Endothelial cell of umbilical vein (primary cell): ENCODE data around the gene FAM20B. TPM values are rescaled to one million over a fixed set of nuclear protein-coding genes. Genes with fewer than 3 reads are reported as not detected.

Experiments used
- BruUV-seq: library from RNA; stranded (reverse); fragments of 400-500 nt; replicated peaks from 2 replicates; lab custom pipeline; 2021; lab: Mats Ljungman, UMichigan
- CTCF ChIA-PET: fragments of 300-600, 350-600 bp; sonication (Branson Sonifier 250); formaldehyde crosslinking; loops from one replicate; lab custom pipeline; 2021; ENCODE audit warnings: antibody characterized with exemption, inconsistent platforms; lab: Charles Lee
- POLR2A ChIA-PET: fragments of 300-600, 350-600 bp; sonication (Branson Sonifier 250); formaldehyde crosslinking; loops from one replicate; lab custom pipeline; 2021; ENCODE audit warnings: antibody characterized with exemption, inconsistent platforms; lab: Charles Lee
- DNase-seq: peaks from one replicate; pipeline ENCODE4 v3.0.0-alpha.2; 2011; ENCODE audit warnings: low read depth, low spot score
- FAIRE-seq: peaks from 2 replicates; lab custom pipeline; 2011; peaks lifted over from hg19 to GRCh38; lab: Jason Lieb, UNC
- H2AFZ ChIP-seq: 2 replicates; pipeline ENCODE4 v1.6.0; 2012; ENCODE audit warnings: low read depth, low read length, control low read depth, inconsistent platforms
- H3K27ac ChIP-seq: 2 replicates; pipeline ENCODE4 v1.5.1; 2011; ENCODE audit warnings: low read depth, mild to moderate bottlenecking, control low read depth, low read length, moderate library complexity; ENCODE audit not compliant: insufficient read depth
- H3K27me3 ChIP-seq, 2 experiments: 2 replicates each; pipeline versions ENCODE4 v1.6.0 to v1.6.1; 2011; ENCODE audit warnings: low read length in 2 of 2, mixed read lengths in 1 of 2; ENCODE audit not compliant: control insufficient read depth in 2 of 2, insufficient read depth in 2 of 2
- H3K36me3 ChIP-seq, 2 experiments: 2 replicates in 1 of 2; 3 replicates in 1 of 2; pipeline ENCODE4 v1.5.1; 2011; ENCODE audit warnings: low read length in 2 of 2, mild to moderate bottlenecking in 1 of 2, moderate library complexity in 1 of 2; ENCODE audit not compliant: control insufficient read depth in 2 of 2, insufficient read depth in 2 of 2; ENCODE audit errors: extremely low read depth in 1 of 2
- H3K4me1 ChIP-seq: 3 replicates; pipeline ENCODE4 v1.5.1; 2011; ENCODE audit warnings: mild to moderate bottlenecking, low read length; ENCODE audit not compliant: control insufficient read depth, insufficient read depth; ENCODE audit errors: extremely low read depth
- H3K4me2 ChIP-seq: 2 replicates; pipeline ENCODE4 v1.6.1; 2011; ENCODE audit warnings: low read length, control low read depth, mixed read lengths; ENCODE audit not compliant: insufficient read depth
- H3K4me3 ChIP-seq, 3 experiments: fragments of 200-600 bp in 1 of 3; sonication (generic), shearing (Covaris generic) in 1 of 3; replicated peaks in 1 of 3; 2 replicates each; pipeline ENCODE4 v1.5.1; 2011 to 2016; ENCODE audit warnings: control low read depth in 3 of 3, low read length in 3 of 3, mild to moderate bottlenecking in 2 of 3, inconsistent platforms in 1 of 3, low read depth in 1 of 3, moderate library complexity in 1 of 3; ENCODE audit not compliant: insufficient read depth in 1 of 3
- H3K79me2 ChIP-seq: 2 replicates; pipeline ENCODE4 v1.6.0; 2012; ENCODE audit warnings: low read length, inconsistent platforms; ENCODE audit not compliant: control insufficient read depth, insufficient read depth
- H3K9ac ChIP-seq: replicated peaks from 2 replicates; pipeline ENCODE3; 2011; ENCODE audit warnings: low read length, control low read depth; ENCODE audit not compliant: insufficient read depth; ENCODE audit errors: extremely low read depth
- H3K9me1 ChIP-seq: replicated peaks from 3 replicates; pipeline ENCODE4 v1.6.0; 2011; ENCODE audit warnings: mild to moderate bottlenecking, low read length; ENCODE audit not compliant: control insufficient read depth, insufficient read depth; ENCODE audit errors: extremely low read depth
- H3K9me3 ChIP-seq: replicated peaks from 2 replicates; pipeline ENCODE4 v1.5.1; 2012; ENCODE audit warnings: low read length, inconsistent platforms; ENCODE audit not compliant: control insufficient read depth, insufficient read depth
- H4K20me1 ChIP-seq: replicated peaks from 2 replicates; pipeline ENCODE3; 2011; ENCODE audit warnings: mild to moderate bottlenecking, low read length; ENCODE audit not compliant: control insufficient read depth, insufficient read depth; ENCODE audit errors: extremely low read depth
- CTCF ChIP-seq, 2 donors: IDR thresholded peaks; 1 replicate in 1 of 2; 2 replicates in 1 of 2; pipeline ENCODE4 v1.5.1; 2011; ENCODE audit warnings: low read length in 2 of 2, mild to moderate bottlenecking in 2 of 2, moderate library complexity in 2 of 2, control low read depth in 1 of 2, inconsistent platforms in 1 of 2, low read depth in 1 of 2; ENCODE audit not compliant: insufficient read depth in 1 of 2; ENCODE audit errors: extremely low read depth in 1 of 2
- EZH2 ChIP-seq: IDR thresholded peaks from 2 replicates; pipeline ENCODE4 v1.6.1; 2012; ENCODE audit warnings: borderline replicate concordance, low read depth, mild to moderate bottlenecking, moderate library complexity, low read length, inconsistent platforms; ENCODE audit not compliant: severe bottlenecking
- FOS ChIP-seq: IDR thresholded peaks from 2 replicates; pipeline ENCODE4 v1.6.1; 2011; ENCODE audit warnings: mild to moderate bottlenecking, low read length, moderate library complexity, borderline replicate concordance; ENCODE audit not compliant: insufficient read depth
- GATA2 ChIP-seq: IDR thresholded peaks from 2 replicates; pipeline ENCODE4 v1.7.0; 2011; ENCODE audit warnings: low read depth, mild to moderate bottlenecking, moderate library complexity, mixed read lengths, low read length; ENCODE audit not compliant: insufficient read length, insufficient read depth
- JUN ChIP-seq: IDR thresholded peaks from 2 replicates; pipeline ENCODE4 v1.6.1; 2011; ENCODE audit warnings: borderline replicate concordance, low read depth; ENCODE audit not compliant: insufficient read length, insufficient read depth
- MAX ChIP-seq: IDR thresholded peaks from 2 replicates; pipeline ENCODE4 v1.6.1; 2011; ENCODE audit not compliant: insufficient read depth, insufficient read length
- POLR2A ChIP-seq: IDR thresholded peaks from 2 replicates; pipeline ENCODE4 v1.6.1; 2012; ENCODE audit warnings: low read depth, mild to moderate bottlenecking, control low read depth, low read length
- POLR2AphosphoS5 ChIP-seq: IDR thresholded peaks from 2 replicates; pipeline ENCODE4 v1.6.1; 2012; ENCODE audit warnings: low read depth, mild to moderate bottlenecking, control low read depth, low read length, moderate library complexity; ENCODE audit not compliant: insufficient read depth
- dilution Hi-C: fragments of 300-500 bp; cut with MboI; formaldehyde crosslinking; loops from one replicate; pipeline ENCODE4 v1.15.0; 2019; ENCODE audit warnings: low sequenced_read_pairs; ENCODE audit not compliant: extremely low pct_ligation_motif_present
- intact Hi-C: fragments of 100-400 bp; cut with micrococcal nuclease; formaldehyde crosslinking; loops from one replicate; pipeline ENCODE4 v1.10.0; 2022
- polyA plus RNA-seq, 4 experiments: library from polyadenylated mRNA; depleted of rRNA in 3 of 4; stranded (reverse) in 3 of 4; unstranded in 1 of 4; fragments of >200 nt; gene quantifications; 2 replicates each; pipeline versions ENCODE4 v1.2.1 to v1.2.3, GENCODE V29; 2011 to 2012; ENCODE audit warnings: missing spikeins in 1 of 4
- total RNA-seq: library from RNA; stranded (reverse); gene quantifications from 2 replicates; pipeline ENCODE4 v1.2.3, GENCODE V29; 2021

FAM20B gene
- total and polyA plus RNA-seq, 2 donors (not counting 3 experiments of a cell fraction or from before 2014, with no cell fraction given): 10.0 to 35.1 TPM

- DNase-seq (no peak), FAIRE-seq (no peak)
- no peaks in the 10 kb centered on the region for H3K9me1 ChIP-seq
- no peaks in the 10 kb centered on the region for H3K36me3 ChIP-seq
- H3K4me2 ChIP-seq: no peak overlapping the region
- H3K27ac ChIP-seq: no peak overlapping the region
- TF ChIP-seq CTCF (IDR thresholded peaks at IDR 0.05; ENCODE audit: extremely low read depth in 1 of 2, insufficient read depth in 1 of 2, low read depth in 1 of 2, low read length in 2 of 2) (no peak), GATA2 (no peak), FOS (no peak), POLR2A (no peak), MAX (no peak), JUN (no peak), EZH2 (no peak), POLR2AphosphoS5 (no peak)
- no TSS peak for BruUV-seq
- POLR2A ChIA-PET: no interaction called here
- H3K4me1 ChIP-seq: no peaks in the 10 kb centered on the region
- intact Hi-C loops (no loop called here), dilution Hi-C loops (no loop called here)
- H3K9me3 ChIP-seq: no peaks in the 10 kb centered on the region
- no peak overlapping the region for H3K4me3 ChIP-seq
- H4K20me1 ChIP-seq: no peaks in the 10 kb centered on the region
- H3K9ac ChIP-seq: no peak overlapping the region
- H2AFZ ChIP-seq: no peak overlapping the region
- no peaks in the 10 kb centered on the region for H3K27me3 ChIP-seq
- H3K79me2 ChIP-seq: no peaks in the 10 kb centered on the region
- CTCF ChIA-PET: no interaction called here
Observed at GRCh38 chr1:179052776-179053175, 27.1 kb downstream of the FAM20B start.
